Measurements from ENCODE around the gene SCP2.

DNA sequence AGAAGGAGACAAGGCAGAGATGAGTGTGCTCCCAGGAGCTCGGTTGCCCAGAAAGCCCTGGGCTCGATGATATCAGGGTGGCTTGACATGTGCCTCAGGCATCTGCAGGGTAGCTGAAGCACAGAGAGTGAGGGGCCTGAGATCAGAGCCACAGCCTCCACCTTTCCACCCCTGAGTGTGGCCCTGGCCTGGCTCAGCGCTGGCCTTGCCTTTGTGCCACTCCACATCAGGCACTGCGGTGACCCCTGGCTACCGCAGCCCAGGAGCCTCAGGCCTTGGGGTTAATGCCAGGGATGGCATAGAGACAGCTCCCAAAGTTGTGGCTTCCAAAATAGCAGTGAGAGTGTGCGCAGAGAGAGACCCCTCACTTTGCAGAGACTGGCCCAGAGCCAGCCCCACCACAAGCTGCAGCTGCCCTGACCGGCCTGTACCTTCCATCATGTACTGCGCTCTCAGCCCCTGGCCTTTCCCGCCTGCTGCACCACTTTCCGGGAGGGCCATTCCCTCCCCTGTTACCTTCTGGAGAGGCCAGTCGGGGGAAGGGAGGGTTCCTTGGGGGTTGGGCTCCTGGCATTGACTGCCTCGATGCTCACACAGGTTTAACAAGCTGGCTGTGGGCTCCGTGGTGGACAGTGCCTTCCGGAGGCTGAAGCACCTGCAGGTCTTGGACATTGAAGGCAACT, 154.4 kb downstream of the SCP2 start:
- no peak for TF ChIP-seq BHLHE40 (IDR thresholded peaks at IDR 0.05; ENCODE audit: borderline replicate concordance)
- TF ChIP-seq SP1 (IDR thresholded peaks at IDR 0.05): no peak
- TF ChIP-seq SUZ12 (IDR thresholded peaks at IDR 0.05): no peak
- no peak for TF ChIP-seq FOXA1 (IDR thresholded peaks at IDR 0.05)
- TF ChIP-seq HDGF (IDR thresholded peaks at IDR 0.05; ENCODE audit: borderline replicate concordance): no peak
- no peak for TF ChIP-seq TARDBP (IDR thresholded peaks at IDR 0.05)
- no peak for TF ChIP-seq ZNF384 (IDR thresholded peaks at IDR 0.05)
- TF ChIP-seq LEF1 (IDR thresholded peaks at IDR 0.05; ENCODE audit: borderline replicate concordance): no peak
- TF ChIP-seq, protein P1, sequence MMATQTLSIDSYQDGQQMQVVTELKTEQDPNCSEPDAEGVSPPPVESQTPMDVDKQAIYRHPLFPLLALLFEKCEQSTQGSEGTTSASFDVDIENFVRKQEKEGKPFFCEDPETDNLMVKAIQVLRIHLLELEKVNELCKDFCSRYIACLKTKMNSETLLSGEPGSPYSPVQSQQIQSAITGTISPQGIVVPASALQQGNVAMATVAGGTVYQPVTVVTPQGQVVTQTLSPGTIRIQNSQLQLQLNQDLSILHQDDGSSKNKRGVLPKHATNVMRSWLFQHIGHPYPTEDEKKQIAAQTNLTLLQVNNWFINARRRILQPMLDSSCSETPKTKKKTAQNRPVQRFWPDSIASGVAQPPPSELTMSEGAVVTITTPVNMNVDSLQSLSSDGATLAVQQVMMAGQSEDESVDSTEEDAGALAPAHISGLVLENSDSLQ (IDR thresholded peaks at IDR 0.05): no peak
- TF ChIP-seq FOXK2 (IDR thresholded peaks at IDR 0.05): no peak
- TF ChIP-seq FOXM1 (IDR thresholded peaks at IDR 0.05; ENCODE audit: borderline replicate concordance): no peak
- no peak for TF ChIP-seq NFRKB (IDR thresholded peaks at IDR 0.05)
- TF ChIP-seq ARNT (IDR thresholded peaks at IDR 0.05): no peak
- no peak for TF ChIP-seq ELF4 (IDR thresholded peaks at IDR 0.05)

All from HEK293T (cell line).